Activated CD8-positive, alpha-beta memory T cell treated with anti-CD3 and anti-CD28 coated beads, Interleukin-2, amount 50 U/mL, for 1 hour (primary cell): ENCODE measurements around the gene ERBIN.

Experiments used
- DNase-seq: peaks from one replicate; pipeline ENCODE4 v3.0.0-alpha.2; 2020; ENCODE audit errors: extremely low read depth

ERBIN gene

GRCh38 chr5:66129144-66129543 is 202.8 kb downstream of the ERBIN start:
- no peak for DNase-seq

GRCh38 chr5:66130493-66130892 is 204.1 kb downstream of the ERBIN start:
- no peak for DNase-seq
